GM23338 (cell line): ENCODE data around the gene DNAH6. TPM values are rescaled to one million over a fixed set of nuclear protein-coding genes. Genes with fewer than 3 reads are reported as not detected.

Experiments used
- ATAC-seq: fragments of 200-7000 bp; cut with Tn5 transposase; 3 replicates; pipeline ENCODE4 v1.9.1; 2020
- DNase-seq: peaks from one replicate; pipeline ENCODE4 v3.0.0-alpha.2; 2015; ENCODE audit warnings: low spot score
- H2AFZ ChIP-seq: fragments of 200-600 bp; sonication (generic); 2 replicates; pipeline ENCODE4 v1.8.0; 2016; ENCODE audit warnings: antibody characterized with exemption, mild to moderate bottlenecking, moderate library complexity
- H3F3A ChIP-seq: fragments of 200-600 bp; sonication (generic); replicated peaks from 2 replicates; pipeline ENCODE4 v1.8.0; 2017; ENCODE audit warnings: antibody characterized with exemption, mixed run types, low read depth
- H3K27ac ChIP-seq: fragments of 200-600 bp; sonication (generic); 2 replicates; pipeline ENCODE4 v1.6.1; 2016; ENCODE audit warnings: low read depth
- H3K27me3 ChIP-seq: fragments of 200-600 bp; sonication (generic); 2 replicates; pipeline ENCODE4 v1.8.0; 2016; ENCODE audit warnings: mild to moderate bottlenecking, mixed run types, moderate library complexity; ENCODE audit not compliant: insufficient read depth
- H3K36me3 ChIP-seq: fragments of 200-600 bp; sonication (generic); 2 replicates; pipeline ENCODE4 v1.8.0; 2016; ENCODE audit warnings: mild to moderate bottlenecking; ENCODE audit not compliant: insufficient read depth
- H3K4me1 ChIP-seq: fragments of 200-600 bp; sonication (generic); 2 replicates; pipeline ENCODE4 v1.8.0; 2016; ENCODE audit warnings: mild to moderate bottlenecking, moderate library complexity; ENCODE audit not compliant: insufficient read depth
- H3K4me2 ChIP-seq: fragments of 200-600 bp; sonication (generic); 2 replicates; pipeline ENCODE4 v1.7.1; 2017; ENCODE audit warnings: mixed run types
- H3K4me3 ChIP-seq: fragments of 200-600 bp; sonication (generic); 2 replicates; pipeline ENCODE4 v1.6.1; 2016; ENCODE audit warnings: mixed run types
- H3K79me2 ChIP-seq: fragments of 200-600 bp; sonication (generic); replicated peaks from 2 replicates; pipeline ENCODE4 v1.8.0; 2017; ENCODE audit warnings: mild to moderate bottlenecking; ENCODE audit not compliant: insufficient read depth
- H3K9me2 ChIP-seq: fragments of 200-600 bp; sonication (generic); 2 replicates; pipeline ENCODE4 v1.8.0; 2017; ENCODE audit not compliant: insufficient read depth
- H4K20me1 ChIP-seq: fragments of 200-600 bp; sonication (generic); replicated peaks from 2 replicates; pipeline ENCODE4 v1.8.0; 2017; ENCODE audit warnings: mild to moderate bottlenecking; ENCODE audit not compliant: insufficient read depth
- H3K27ac Mint-ChIP-seq: 2 replicates; pipeline ENCODE4 v1.8.0; 2020; ENCODE audit warnings: inconsistent platforms, mild to moderate bottlenecking, moderate library complexity, mixed read lengths
- H3K27me3 Mint-ChIP-seq: 3 replicates; pipeline ENCODE4 v1.8.0; 2022; ENCODE audit warnings: low read depth, mild to moderate bottlenecking, moderate library complexity, mixed read lengths, inconsistent platforms; ENCODE audit not compliant: insufficient read depth, poor library complexity
- H3K36me3 Mint-ChIP-seq: 3 replicates; pipeline ENCODE4 v1.8.0; 2021; ENCODE audit warnings: low read depth, mild to moderate bottlenecking, inconsistent platforms, moderate library complexity, mixed read lengths
- H3K4me1 Mint-ChIP-seq: 3 replicates; pipeline ENCODE4 v1.8.0; 2020; ENCODE audit warnings: mild to moderate bottlenecking, inconsistent platforms, mixed read lengths
- H3K4me3 Mint-ChIP-seq: 3 replicates; pipeline ENCODE4 v1.8.0; 2021; ENCODE audit warnings: moderate library complexity, mild to moderate bottlenecking, inconsistent platforms, mixed read lengths
- H3K9me3 Mint-ChIP-seq: 3 replicates; pipeline ENCODE4 v1.8.0; 2020; ENCODE audit warnings: moderate library complexity, mild to moderate bottlenecking, inconsistent platforms, mixed read lengths
- CREB1 ChIP-seq: fragments of 250-450 bp; sonication (Bioruptor Pico); IDR thresholded peaks from 2 replicates; pipeline ENCODE4 v1.5.0; 2020; ENCODE audit warnings: low read depth, mild to moderate bottlenecking, moderate library complexity
- EZH2 ChIP-seq: fragments of 200-600 bp; sonication (generic); IDR thresholded peaks from one replicate; pipeline ENCODE4 v1.8.0; 2017; ENCODE audit warnings: antibody characterized with exemption, mild to moderate bottlenecking, low read depth; ENCODE audit not compliant: unreplicated experiment
- JUNB ChIP-seq: IDR thresholded peaks from one replicate; pipeline ENCODE4 v1.6.1; 2016; ENCODE audit warnings: antibody characterized with exemption; ENCODE audit not compliant: unreplicated experiment
- NANOG ChIP-seq: IDR thresholded peaks from 2 replicates; pipeline ENCODE4 v1.6.1; 2016; ENCODE audit warnings: antibody characterized with exemption, borderline replicate concordance
- POLR2AphosphoS5 ChIP-seq: IDR thresholded peaks from 2 replicates; pipeline ENCODE4 v1.6.1; 2016; ENCODE audit warnings: antibody characterized with exemption, low read depth
- STAT1 ChIP-seq: IDR thresholded peaks from one replicate; pipeline ENCODE4 v1.6.1; 2016; ENCODE audit warnings: antibody characterized with exemption; ENCODE audit not compliant: unreplicated experiment
- ZNF114 ChIP-seq: fragments of 250-450 bp; sonication (Bioruptor Pico); IDR thresholded peaks from 2 replicates; pipeline ENCODE4 v1.5.0; 2020; ENCODE audit warnings: mild to moderate bottlenecking, moderate library complexity
- ZNF331 ChIP-seq: fragments of 250-450 bp; sonication (Bioruptor Pico); IDR thresholded peaks from 2 replicates; pipeline ENCODE4 v1.5.0; 2020; ENCODE audit warnings: low read depth, mild to moderate bottlenecking, moderate library complexity
- polyA plus RNA-seq: library from polyadenylated mRNA; unstranded; fragments of >200 nt; fragmentation: Nextera tagmentation; extraction: Ambion mirVana; gene quantifications from 2 replicates; pipeline ENCODE4 v1.2.1, GENCODE V29; 2016
- total RNA-seq: library from RNA; depleted of rRNA; stranded (reverse); fragments of >200 nt; shearing (Covaris generic); gene quantifications from 2 replicates; pipeline ENCODE4 v1.2.3, GENCODE V29; 2014
- TF ChIP-seq, protein P1 (sequence below): IDR thresholded peaks from one replicate; pipeline ENCODE4 v1.6.1; 2018; ENCODE audit warnings: antibody characterized with exemption; ENCODE audit not compliant: unreplicated experiment
- TF ChIP-seq, protein P2 (sequence below), 2 experiments: fragments of 200-600 bp in 1 of 2; sonication (generic) in 1 of 2; conservative IDR thresholded peaks; 2 replicates each; pipeline versions ENCODE4 v1.5.1 to v1.6.1; 2016 to 2017; ENCODE audit warnings: antibody characterized with exemption in 2 of 2, low read depth in 2 of 2, mild to moderate bottlenecking in 2 of 2, moderate library complexity in 1 of 2
- TF ChIP-seq, protein P3 (sequence below): IDR thresholded peaks from 2 replicates; pipeline ENCODE4 v1.6.1; 2016; ENCODE audit warnings: antibody characterized with exemption

The DNAH6 gene
- total and polyA plus RNA-seq, 2 experiments from 2014 or later: 0.27 to 0.31 TPM

DNA sequence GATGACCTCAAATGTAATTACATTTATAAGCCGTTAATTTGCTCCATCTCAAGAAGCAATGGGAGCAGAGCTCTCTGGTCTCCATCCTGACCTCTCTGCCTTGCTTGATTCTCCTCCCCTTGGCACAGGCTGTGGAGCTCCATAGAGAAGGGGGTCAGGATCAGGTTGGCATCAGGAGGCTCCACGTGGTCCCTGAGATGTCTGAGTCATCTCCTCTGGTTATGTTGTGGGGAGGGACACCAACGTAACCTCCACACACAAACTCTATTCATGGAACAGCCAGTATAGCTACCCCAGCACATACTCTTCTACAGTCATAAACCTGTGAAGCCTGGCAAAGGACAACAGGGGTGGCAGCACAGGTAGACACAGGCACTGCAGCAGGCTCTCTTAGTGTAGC lies 335.6 kb downstream of the DNAH6 start (continued):
- TF ChIP-seq, protein P1, sequence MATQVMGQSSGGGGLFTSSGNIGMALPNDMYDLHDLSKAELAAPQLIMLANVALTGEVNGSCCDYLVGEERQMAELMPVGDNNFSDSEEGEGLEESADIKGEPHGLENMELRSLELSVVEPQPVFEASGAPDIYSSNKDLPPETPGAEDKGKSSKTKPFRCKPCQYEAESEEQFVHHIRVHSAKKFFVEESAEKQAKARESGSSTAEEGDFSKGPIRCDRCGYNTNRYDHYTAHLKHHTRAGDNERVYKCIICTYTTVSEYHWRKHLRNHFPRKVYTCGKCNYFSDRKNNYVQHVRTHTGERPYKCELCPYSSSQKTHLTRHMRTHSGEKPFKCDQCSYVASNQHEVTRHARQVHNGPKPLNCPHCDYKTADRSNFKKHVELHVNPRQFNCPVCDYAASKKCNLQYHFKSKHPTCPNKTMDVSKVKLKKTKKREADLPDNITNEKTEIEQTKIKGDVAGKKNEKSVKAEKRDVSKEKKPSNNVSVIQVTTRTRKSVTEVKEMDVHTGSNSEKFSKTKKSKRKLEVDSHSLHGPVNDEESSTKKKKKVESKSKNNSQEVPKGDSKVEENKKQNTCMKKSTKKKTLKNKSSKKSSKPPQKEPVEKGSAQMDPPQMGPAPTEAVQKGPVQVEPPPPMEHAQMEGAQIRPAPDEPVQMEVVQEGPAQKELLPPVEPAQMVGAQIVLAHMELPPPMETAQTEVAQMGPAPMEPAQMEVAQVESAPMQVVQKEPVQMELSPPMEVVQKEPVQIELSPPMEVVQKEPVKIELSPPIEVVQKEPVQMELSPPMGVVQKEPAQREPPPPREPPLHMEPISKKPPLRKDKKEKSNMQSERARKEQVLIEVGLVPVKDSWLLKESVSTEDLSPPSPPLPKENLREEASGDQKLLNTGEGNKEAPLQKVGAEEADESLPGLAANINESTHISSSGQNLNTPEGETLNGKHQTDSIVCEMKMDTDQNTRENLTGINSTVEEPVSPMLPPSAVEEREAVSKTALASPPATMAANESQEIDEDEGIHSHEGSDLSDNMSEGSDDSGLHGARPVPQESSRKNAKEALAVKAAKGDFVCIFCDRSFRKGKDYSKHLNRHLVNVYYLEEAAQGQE: no peak
- no peak for TF ChIP-seq CREB1
- TF ChIP-seq ZNF114 (CRISPR knock-in tag): no peak

DNA sequence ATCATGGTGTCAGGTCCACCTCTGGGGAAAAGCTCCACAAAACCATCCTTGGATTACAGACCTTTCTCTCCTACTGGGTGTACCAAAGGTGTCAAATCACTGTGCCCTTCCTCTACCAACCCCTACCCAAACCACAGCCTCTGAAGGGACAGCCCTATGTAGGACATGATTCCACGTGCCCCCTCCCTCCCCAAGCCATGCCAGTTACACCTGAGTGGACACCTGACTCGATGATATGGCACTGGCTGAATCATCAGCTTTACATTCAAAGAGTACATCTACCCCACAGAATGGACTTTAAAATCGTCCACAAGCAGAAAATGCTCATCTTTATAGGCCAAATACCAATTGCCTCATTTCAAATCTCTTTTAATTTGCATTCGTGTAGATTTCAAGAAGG lies 338.6 kb downstream of the DNAH6 start:
- no peaks in the 10 kb centered on the region for H3K36me3 ChIP-seq
- peaks cover 39% of the 10 kb centered on the region for H3K27me3 Mint-ChIP-seq
- no peak for TF ChIP-seq POLR2AphosphoS5
- TF ChIP-seq JUNB: no peak
- TF ChIP-seq STAT1: no peak
- TF ChIP-seq, protein P2, sequence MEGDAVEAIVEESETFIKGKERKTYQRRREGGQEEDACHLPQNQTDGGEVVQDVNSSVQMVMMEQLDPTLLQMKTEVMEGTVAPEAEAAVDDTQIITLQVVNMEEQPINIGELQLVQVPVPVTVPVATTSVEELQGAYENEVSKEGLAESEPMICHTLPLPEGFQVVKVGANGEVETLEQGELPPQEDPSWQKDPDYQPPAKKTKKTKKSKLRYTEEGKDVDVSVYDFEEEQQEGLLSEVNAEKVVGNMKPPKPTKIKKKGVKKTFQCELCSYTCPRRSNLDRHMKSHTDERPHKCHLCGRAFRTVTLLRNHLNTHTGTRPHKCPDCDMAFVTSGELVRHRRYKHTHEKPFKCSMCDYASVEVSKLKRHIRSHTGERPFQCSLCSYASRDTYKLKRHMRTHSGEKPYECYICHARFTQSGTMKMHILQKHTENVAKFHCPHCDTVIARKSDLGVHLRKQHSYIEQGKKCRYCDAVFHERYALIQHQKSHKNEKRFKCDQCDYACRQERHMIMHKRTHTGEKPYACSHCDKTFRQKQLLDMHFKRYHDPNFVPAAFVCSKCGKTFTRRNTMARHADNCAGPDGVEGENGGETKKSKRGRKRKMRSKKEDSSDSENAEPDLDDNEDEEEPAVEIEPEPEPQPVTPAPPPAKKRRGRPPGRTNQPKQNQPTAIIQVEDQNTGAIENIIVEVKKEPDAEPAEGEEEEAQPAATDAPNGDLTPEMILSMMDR (conservative IDR thresholded peaks at IDR 0.05; ENCODE audit: low read depth in 2 of 2): no peak
- TF ChIP-seq, protein P3, sequence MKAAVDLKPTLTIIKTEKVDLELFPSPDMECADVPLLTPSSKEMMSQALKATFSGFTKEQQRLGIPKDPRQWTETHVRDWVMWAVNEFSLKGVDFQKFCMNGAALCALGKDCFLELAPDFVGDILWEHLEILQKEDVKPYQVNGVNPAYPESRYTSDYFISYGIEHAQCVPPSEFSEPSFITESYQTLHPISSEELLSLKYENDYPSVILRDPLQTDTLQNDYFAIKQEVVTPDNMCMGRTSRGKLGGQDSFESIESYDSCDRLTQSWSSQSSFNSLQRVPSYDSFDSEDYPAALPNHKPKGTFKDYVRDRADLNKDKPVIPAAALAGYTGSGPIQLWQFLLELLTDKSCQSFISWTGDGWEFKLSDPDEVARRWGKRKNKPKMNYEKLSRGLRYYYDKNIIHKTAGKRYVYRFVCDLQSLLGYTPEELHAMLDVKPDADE: no peak
- TF ChIP-seq CREB1: no peak
- TF ChIP-seq NANOG: no peak
- no peak for TF ChIP-seq ZNF331 (CRISPR knock-in tag)
- TF ChIP-seq EZH2: no peak

More for the DNA sequence above, 338.6 kb downstream of the DNAH6 start:
- Mint-ChIP-seq H3K9me3 (peaks cover 12% of the 10 kb centered on the region), H3K4me3 (no peak overlapping the region), H3K27ac (no peak overlapping the region), H3K4me1 (peaks cover 19% of the 10 kb centered on the region), H3K36me3 (peaks cover 6% of the 10 kb centered on the region; the same call in 2 of the 3 replicates)
- Histone ChIP-seq H3K27me3 (peaks cover 41% of the 10 kb centered on the region), H3F3A (no peaks in the 10 kb centered on the region), H3K4me3 (no peak overlapping the region), H3K9me2 (peaks cover 25% of the 10 kb centered on the region), H3K27ac (no peak overlapping the region), H3K79me2 (no peaks in the 10 kb centered on the region), H4K20me1 (no peaks in the 10 kb centered on the region; the same call in 1 of the 2 replicates), H3K4me1 (peaks cover 18% of the 10 kb centered on the region), H2AFZ (no peak overlapping the region), H3K4me2 (peak overlapping the region; percentile 69; the same call in 1 of the 2 replicates)
- ATAC-seq (no peak), DNase-seq (no peak)
